Measurements from ENCODE around the gene AGAP5. TPM values are rescaled to one million over a fixed set of nuclear protein-coding genes. Genes with fewer than 3 reads are reported as not detected.

The AGAP5 gene
- total and polyA plus RNA-seq, 2 of the 13 experiments (the other 11 are each of a cell fraction or from before 2014, with no cell fraction given), result 5.3 to 7.9 TPM

GRCh38 chr10:73732931-73733623, 35.2 kb upstream of the AGAP5 start:
- H3K9ac ChIP-seq (ENCODE audit: insufficient read depth, low read depth, low read length), result no peak overlapping the region
- H3K79me2 ChIP-seq (ENCODE audit: insufficient read depth, low read length), result peaks cover 13% of the 10 kb centered on the region
- no peak overlapping the region for H3K4me3 ChIP-seq (replicated peaks in 1 of 3; ENCODE audit: insufficient read depth in 1 of 3, low read depth in 2 of 3, low read length in 3 of 3)
- FAIRE-seq (no peak), DNase-seq (ENCODE audit: low spot score) (no peak), ATAC-seq (no peak)
- ChIA-PET POLR2A (no interaction called here), CTCF (ENCODE audit: low intra/inter-chr PET ratio, low total read pairs) (no interaction called here)
- H3K4me2 ChIP-seq (ENCODE audit: low read depth, low read length), result no peak overlapping the region
- no peaks in the 10 kb centered on the region; the same call in 1 of the 2 replicates for H3K4me1 ChIP-seq (ENCODE audit: insufficient read depth, low read length)
- no peak overlapping the region for H2AFZ ChIP-seq (ENCODE audit: low read length)
- no peak overlapping the region for H3K27ac ChIP-seq (ENCODE audit: extremely low read length, insufficient read depth, low read length)
- no peaks in the 10 kb centered on the region for H3K9me3 ChIP-seq (ENCODE audit: low read length)
- 97% methylated on average over 49 of the region's 84 CpGs for WGBS (ENCODE audit: low lambda C conversion rate)
- in situ Hi-C loops (cut with HindIII; ENCODE audit: extremely low pct_ligation_motif_present, low pct_unique_long_range_greater_than_20kb) (no loop called here), intact Hi-C loops (cut with micrococcal nuclease; ENCODE audit: unreplicated experiment) (no loop called here)
- no peaks in the 10 kb centered on the region; a peak in 1 of 5 replicates for H3K27me3 ChIP-seq (ENCODE audit: control insufficient read depth in 1 of 2, insufficient read depth in 2 of 2, low read length in 2 of 2)
- BruUV-seq (replicated peaks), result no TSS peak
- TF ChIP-seq NR1H2 (CRISPR knock-in tag; IDR thresholded peaks at IDR 0.05; ENCODE audit: borderline replicate concordance, low read depth) (no peak), RBFOX2 (IDR thresholded peaks at IDR 0.05; ENCODE audit: low read depth, low read length) (0 out of 2 replicates have a peak, but pooled peaks have one; percentile 34)
- H3K36me3 ChIP-seq (replicated peaks in 1 of 2; ENCODE audit: control insufficient read depth in 1 of 2, insufficient read depth in 2 of 2, low read length in 2 of 2), result no peaks in the 10 kb centered on the region
- no peaks in the 10 kb centered on the region for H4K20me1 ChIP-seq (ENCODE audit: insufficient read depth, low read length)

- no peaks in the 10 kb centered on the region for H4K20me1 ChIP-seq (ENCODE audit: insufficient read depth, low read length)
- FAIRE-seq (no peak), ATAC-seq (no peak), DNase-seq (ENCODE audit: low spot score) (no peak)
- peaks cover 13% of the 10 kb centered on the region for H3K79me2 ChIP-seq (ENCODE audit: insufficient read depth, low read length)
- no peaks in the 10 kb centered on the region; the same call in 1 of the 2 replicates for H3K4me1 ChIP-seq (ENCODE audit: insufficient read depth, low read length)
- ChIA-PET POLR2A (interaction anchor here (4.3 kb wide), 1 partner anchor 11 kb away, joined by 85 read pairs; the partner anchor contains the start of gene SEC24C), CTCF (ENCODE audit: low intra/inter-chr PET ratio, low total read pairs) (no interaction called here)
- no peak overlapping the region for H3K4me2 ChIP-seq (ENCODE audit: low read depth, low read length)
- H3K36me3 ChIP-seq (replicated peaks in 1 of 2; ENCODE audit: control insufficient read depth in 1 of 2, insufficient read depth in 2 of 2, low read length in 2 of 2), result no peaks in the 10 kb centered on the region
- H3K9ac ChIP-seq (ENCODE audit: insufficient read depth, low read depth, low read length), result no peak overlapping the region
- no peaks in the 10 kb centered on the region for H3K9me3 ChIP-seq (ENCODE audit: low read length)
- H3K27ac ChIP-seq (ENCODE audit: extremely low read length, insufficient read depth, low read length), result no peak overlapping the region
- no peaks in the 10 kb centered on the region; a peak in 1 of 5 replicates for H3K27me3 ChIP-seq (ENCODE audit: control insufficient read depth in 1 of 2, insufficient read depth in 2 of 2, low read length in 2 of 2)
- no peak overlapping the region for H3K4me3 ChIP-seq (replicated peaks in 1 of 3; ENCODE audit: insufficient read depth in 1 of 3, low read depth in 2 of 3, low read length in 3 of 3)
- WGBS (ENCODE audit: low lambda C conversion rate), result 97% methylated on average over 14 of the region's 20 CpGs
- in situ Hi-C loops (cut with HindIII; ENCODE audit: extremely low pct_ligation_motif_present, low pct_unique_long_range_greater_than_20kb), result no loop called here
- BruUV-seq (replicated peaks), result no TSS peak
- intact Hi-C loops (cut with micrococcal nuclease; ENCODE audit: unreplicated experiment), result no loop called here
- TF ChIP-seq ZNF557 (CRISPR knock-in tag; IDR thresholded peaks at IDR 0.05) (no peak), ZNF503 (CRISPR knock-in tag; IDR thresholded peaks at IDR 0.05) (no peak), RFX3 (CRISPR knock-in tag; IDR thresholded peaks at IDR 0.05) (no peak)
- H2AFZ ChIP-seq (ENCODE audit: low read length), result no peak overlapping the region
Observed at GRCh38 chr10:73732426-73732825, 34.5 kb upstream of the AGAP5 start.

Data from HepG2 (cell line).